GM10266 (cell line): ENCODE results near the gene HPCAL4.

ENCODE experiments used
- DNase-seq: peaks from one replicate; pipeline ENCODE4 v3.0.0; 2012; ENCODE audit errors: extremely low spot score
- CTCF ChIP-seq: IDR thresholded peaks from 2 replicates; pipeline ENCODE4 v1.5.1; 2012; ENCODE audit warnings: mild to moderate bottlenecking, low read depth; ENCODE audit not compliant: control insufficient read depth, insufficient read depth; ENCODE audit errors: missing control alignments

Gene HPCAL4

DNA sequence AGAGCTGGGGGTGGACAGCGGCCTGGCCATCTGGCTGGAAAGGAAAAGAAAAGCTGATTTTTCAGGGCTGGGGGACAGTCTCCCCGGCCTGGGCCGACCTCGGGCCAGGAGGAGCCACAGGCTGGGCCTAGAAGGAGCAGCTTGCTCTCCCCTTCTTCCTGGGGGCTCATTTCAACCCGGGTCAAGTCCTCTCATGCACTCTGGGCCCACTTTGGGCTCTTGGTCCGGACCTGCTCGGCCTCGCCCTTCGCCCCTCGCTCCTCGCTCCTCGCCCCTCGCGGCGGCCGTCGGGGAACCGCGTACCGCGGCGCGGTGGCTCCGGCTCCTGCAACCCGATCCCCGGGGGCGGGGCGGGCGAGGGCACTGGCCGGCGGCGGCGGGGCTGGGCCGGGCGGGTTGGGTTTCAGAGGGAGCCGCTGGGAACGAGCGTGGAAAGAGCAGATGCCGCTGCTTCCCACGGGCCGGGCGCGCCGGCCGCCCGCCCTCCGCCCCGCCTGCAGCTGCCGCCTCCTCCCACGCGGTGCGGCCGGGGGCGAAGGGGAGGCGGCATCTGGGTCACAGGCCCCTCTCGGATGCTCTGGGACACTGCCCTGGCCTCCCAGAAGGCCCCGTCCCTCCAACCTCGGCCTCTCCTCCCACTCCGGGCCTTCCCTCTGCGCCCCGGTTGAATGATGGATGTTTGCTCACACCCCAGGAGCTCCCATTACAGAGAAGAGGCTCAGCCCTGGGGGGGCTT is 58.4 kb downstream of the HPCAL4 start:
- TF ChIP-seq CTCF, result no peak
- peak; percentile 49 for DNase-seq

DNA sequence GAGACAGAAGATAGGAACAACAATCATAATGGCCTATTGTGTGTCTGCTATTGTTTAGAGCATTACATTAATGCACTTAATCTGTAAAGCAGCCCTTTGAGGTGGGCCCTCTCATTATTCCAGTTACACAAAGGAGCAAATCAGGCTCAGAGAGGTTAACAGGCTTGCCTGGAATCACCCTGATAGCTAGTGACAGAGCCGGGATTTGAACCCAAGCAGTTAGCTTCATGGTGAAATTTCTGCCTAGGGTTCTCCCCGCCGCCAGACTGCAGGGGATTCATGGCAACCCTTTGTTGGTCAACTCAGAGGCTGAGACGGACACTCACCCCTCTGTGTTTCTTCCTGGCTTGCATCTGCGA is 58.9 kb downstream of the HPCAL4 start:
- no peak for TF ChIP-seq CTCF
- DNase-seq, result no peak

DNA sequence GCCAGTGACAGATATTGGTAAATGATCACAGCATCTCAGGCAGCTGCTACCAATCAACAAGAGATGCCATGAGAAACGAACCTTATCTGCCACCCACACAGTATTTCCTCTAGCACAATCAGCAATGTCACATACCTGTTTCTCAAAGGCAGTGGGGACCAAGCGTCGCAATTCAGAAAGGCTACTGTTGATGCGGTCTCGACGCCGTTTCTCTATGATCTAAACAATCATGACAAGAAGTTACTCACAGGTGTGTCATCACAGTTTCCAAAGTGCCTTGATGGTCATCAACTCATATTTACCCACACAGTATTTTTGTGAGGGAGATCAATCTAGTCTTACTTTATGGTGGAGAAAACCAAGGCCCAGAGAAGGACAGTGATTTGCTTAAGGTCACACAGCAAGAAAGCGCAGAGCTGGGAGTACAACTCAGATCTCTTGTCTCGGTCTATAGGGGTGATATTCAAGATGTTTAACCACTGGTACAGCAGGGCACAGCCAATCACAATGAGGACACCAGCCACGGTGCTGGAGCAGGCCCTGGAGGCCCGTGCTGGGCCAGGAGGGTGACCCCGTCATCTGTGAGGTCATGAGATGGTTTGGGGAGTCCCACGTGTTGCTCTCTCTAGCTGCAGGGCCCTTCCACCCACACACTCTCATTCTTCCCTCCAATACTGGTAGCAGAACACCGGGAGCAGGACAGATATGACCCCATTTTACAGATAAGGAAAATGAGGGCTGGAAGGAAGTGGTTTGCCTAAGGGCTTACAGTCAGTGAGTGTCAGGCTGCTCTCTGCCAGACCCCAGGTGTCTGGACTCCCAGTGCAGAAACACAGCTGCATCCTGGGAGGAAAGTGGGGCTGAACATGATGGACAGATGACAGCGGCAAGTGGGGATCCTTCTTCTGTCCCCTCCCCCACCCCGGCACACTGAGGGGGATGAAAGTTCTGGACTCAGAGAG is 59.6 kb downstream of the HPCAL4 start:
- TF ChIP-seq CTCF, result no peak
- peak; percentile 52 for DNase-seq

GRCh38 chr1:39628807-39629350 is 62.4 kb downstream of the HPCAL4 start:
- TF ChIP-seq CTCF, result no peak
- no peak for DNase-seq
